Amniotic epithelial cell (primary cell): Measurements from ENCODE around the gene PIK3C2B.

Source experiments
- DNase-seq: peaks from one replicate; pipeline ENCODE4 v3.0.0-alpha.2; 2010; ENCODE audit warnings: low read depth

Gene PIK3C2B

GRCh38 chr1:204459706-204460105 is 34.9 kb downstream of the PIK3C2B start:
- no peak for DNase-seq

GRCh38 chr1:204457666-204458065 is 36.9 kb downstream of the PIK3C2B start:
- DNase-seq = no peak

- DNase-seq = no peak
Measured at GRCh38 chr1:204456826-204457442, 37.7 kb downstream of the PIK3C2B start.

GRCh38 chr1:204455831-204456145 is 38.8 kb downstream of the PIK3C2B start:
- DNase-seq = no peak

GRCh38 chr1:204455063-204455830 is 39.4 kb downstream of the PIK3C2B start:
- DNase-seq = no peak

GRCh38 chr1:204454476-204454875 is 40.1 kb downstream of the PIK3C2B start:
- DNase-seq = no peak

GRCh38 chr1:204453141-204453772 is 41.3 kb downstream of the PIK3C2B start:
- DNase-seq = no peak

- no peak for DNase-seq
Measured at GRCh38 chr1:204451352-204452124, 43.1 kb downstream of the PIK3C2B start.

GRCh38 chr1:204450461-204451257 is 43.9 kb downstream of the PIK3C2B start:
- DNase-seq = no peak

GRCh38 chr1:204449678-204450280 is 44.8 kb downstream of the PIK3C2B start:
- DNase-seq = no peak

- DNase-seq = no peak
Measured at GRCh38 chr1:204448991-204449677, 45.5 kb downstream of the PIK3C2B start.

- DNase-seq = no peak
Measured at GRCh38 chr1:204448344-204448964, 46.2 kb downstream of the PIK3C2B start.

- no peak for DNase-seq
Measured at GRCh38 chr1:204447736-204448135, 46.9 kb downstream of the PIK3C2B start.

- no peak for DNase-seq
Measured at GRCh38 chr1:204447190-204447589, 47.4 kb downstream of the PIK3C2B start.

GRCh38 chr1:204446413-204447111 is 48.0 kb downstream of the PIK3C2B start:
- peak; percentile 56 for DNase-seq

GRCh38 chr1:204445860-204446412 is 48.7 kb downstream of the PIK3C2B start:
- peak; percentile 37 for DNase-seq
